Gastroesophageal sphincter (tissue), 3 donors: ENCODE data around the gene ECSIT.

Experiments used
- CTCF ChIP-seq, 4 experiments: fragments of 200-600 bp in 2 of 4; fragments of 450-650 bp in 2 of 4; sonication (generic) in 1 of 4; IDR thresholded peaks; one replicate each; pipeline ENCODE4 v1.5.1; 2017 to 2019; ENCODE audit warnings: antibody characterized with exemption in 4 of 4, mild to moderate bottlenecking in 2 of 4, moderate library complexity in 2 of 4
- POLR2A ChIP-seq, 2 donors: fragments of 450-650 bp; IDR thresholded peaks; one replicate each; pipeline ENCODE4 v1.6.1; 2017; ENCODE audit warnings: antibody characterized with exemption in 2 of 2, mild to moderate bottlenecking in 2 of 2, moderate library complexity in 1 of 2
- POLR2AphosphoS5 ChIP-seq: sonication (generic); formaldehyde crosslinking; IDR thresholded peaks from one replicate; pipeline ENCODE4 v1.6.1; 2017; ENCODE audit warnings: antibody characterized with exemption

- TF ChIP-seq CTCF (IDR thresholded peaks at IDR 0.05), result no peak
- TF ChIP-seq POLR2AphosphoS5, result no peak
- TF ChIP-seq POLR2A (IDR thresholded peaks at IDR 0.05), result no peak
Measured at GRCh38 chr19:11457115-11457514, 71.8 kb downstream of the ECSIT start.
